SU-DHL-6 (cell line): Measurements from ENCODE around the gene GPR87.

ENCODE experiments used
- H2AFZ ChIP-seq: fragments of 200-600 bp; sonication (generic); 2 replicates; pipeline ENCODE4 v1.6.1; 2014; ENCODE audit warnings: low read depth, mild to moderate bottlenecking, moderate library complexity, mixed read lengths, antibody characterized with exemption, low read length; ENCODE audit not compliant: severe bottlenecking
- H3F3A ChIP-seq: fragments of 200-600 bp; shearing (Covaris generic); 2 replicates; pipeline ENCODE4 v1.6.0; 2016; ENCODE audit warnings: antibody characterized with exemption, mild to moderate bottlenecking; ENCODE audit not compliant: insufficient read depth
- H3K27ac ChIP-seq: fragments of 200-600 bp; sonication (generic); 2 replicates; pipeline ENCODE4 v1.5.1; 2016; ENCODE audit warnings: low read depth, mild to moderate bottlenecking, low read length, moderate library complexity, mixed read lengths
- H3K27me3 ChIP-seq: fragments of 200-600 bp; sonication (generic), shearing (Covaris generic); 2 replicates; pipeline ENCODE4 v1.6.0; 2014; ENCODE audit warnings: mild to moderate bottlenecking, low read length
- H3K36me3 ChIP-seq: fragments of 200-600 bp; sonication (generic); 2 replicates; pipeline ENCODE4 v1.6.1; 2014; ENCODE audit warnings: mild to moderate bottlenecking, low read length, mixed read lengths
- H3K4me2 ChIP-seq: fragments of 300-600, 200-600 bp; shearing (Covaris generic), sonication (generic); 2 replicates; pipeline ENCODE4 v1.6.0; 2014; ENCODE audit warnings: low read length, low read depth, mild to moderate bottlenecking; ENCODE audit not compliant: poor library complexity, severe bottlenecking
- H3K4me3 ChIP-seq: fragments of 200-600 bp; sonication (generic); 2 replicates; pipeline ENCODE4 v1.5.1; 2014; ENCODE audit warnings: antibody characterized with exemption, low read length, mild to moderate bottlenecking, mixed read lengths; ENCODE audit not compliant: insufficient read depth, poor library complexity, severe bottlenecking
- H3K79me2 ChIP-seq: fragments of 200-600 bp; sonication (generic); 2 replicates; pipeline ENCODE4 v1.6.1; 2014; ENCODE audit warnings: mild to moderate bottlenecking, low read length, moderate library complexity; ENCODE audit not compliant: insufficient read depth
- H3K9ac ChIP-seq: fragments of 200-600 bp; sonication (generic); 2 replicates; pipeline ENCODE4 v1.7.0; 2014; ENCODE audit warnings: mild to moderate bottlenecking, low read length
- H3K9me2 ChIP-seq: fragments of 200-600 bp; sonication (generic); replicated peaks from 2 replicates; pipeline ENCODE4 v1.6.1; 2014; ENCODE audit warnings: low read length; ENCODE audit not compliant: insufficient read depth
- H3K9me3 ChIP-seq: fragments of 200-600 bp; sonication (generic); 2 replicates; pipeline ENCODE4 v1.6.1; 2014; ENCODE audit warnings: low read length, mixed read lengths; ENCODE audit not compliant: insufficient read depth
- H4K20me1 ChIP-seq: fragments of 200-600 bp; sonication (generic); 2 replicates; pipeline ENCODE4 v1.6.1; 2014; ENCODE audit warnings: low read depth, mild to moderate bottlenecking, antibody characterized with exemption, low read length, moderate library complexity, mixed read lengths
- CTCF ChIP-seq: fragments of 200-600 bp; sonication (generic); IDR thresholded peaks from one replicate; pipeline ENCODE4 v1.5.1; 2017; ENCODE audit warnings: antibody characterized with exemption, mild to moderate bottlenecking, low read length, moderate library complexity; ENCODE audit not compliant: insufficient read depth, poor library complexity, severe bottlenecking
- EZH2phosphoT487 ChIP-seq: fragments of 200-600 bp; sonication (generic), shearing (Covaris generic); conservative IDR thresholded peaks from 2 replicates; pipeline ENCODE4 v1.6.1; 2018; ENCODE audit warnings: mild to moderate bottlenecking, antibody characterized with exemption, low read length, moderate library complexity, mixed read lengths

GPR87 gene

GRCh38 chr3:151262871-151263525 lies 53.6 kb downstream of the GPR87 start:
- no peaks in the 10 kb centered on the region for H3F3A ChIP-seq
- H3K4me3 ChIP-seq, result no peak overlapping the region
- H3K79me2 ChIP-seq, result no peaks in the 10 kb centered on the region
- no peaks in the 10 kb centered on the region for H3K9me2 ChIP-seq
- no peak for TF ChIP-seq CTCF
- TF ChIP-seq EZH2phosphoT487, result no peak
- H3K9ac ChIP-seq, result no peak overlapping the region
- H2AFZ ChIP-seq, result no peak overlapping the region
- H4K20me1 ChIP-seq, result no peaks in the 10 kb centered on the region
- H3K4me2 ChIP-seq, result no peak overlapping the region
- 0 out of 2 replicates have a peak, but pooled peaks cover 2% of the 10 kb centered on the region for H3K36me3 ChIP-seq
- no peaks in the 10 kb centered on the region for H3K9me3 ChIP-seq
- H3K27ac ChIP-seq, result no peak overlapping the region
- H3K27me3 ChIP-seq, result no peaks in the 10 kb centered on the region

- Histone ChIP-seq H3K27ac (no peak overlapping the region), H3K9ac (no peak overlapping the region), H3F3A (no peaks in the 10 kb centered on the region), H3K79me2 (no peaks in the 10 kb centered on the region), H3K27me3 (no peaks in the 10 kb centered on the region), H3K4me3 (no peak overlapping the region), H3K36me3 (no peaks in the 10 kb centered on the region), H4K20me1 (no peaks in the 10 kb centered on the region), H2AFZ (no peak overlapping the region), H3K4me2 (no peak overlapping the region), H3K9me2 (no peaks in the 10 kb centered on the region), H3K9me3 (no peaks in the 10 kb centered on the region)
- no peak for TF ChIP-seq CTCF
Measured at GRCh38 chr3:151259664-151260063, 57.0 kb downstream of the GPR87 start.

- no peak for TF ChIP-seq EZH2phosphoT487
- Histone ChIP-seq H3K36me3 (no peaks in the 10 kb centered on the region), H3K27me3 (no peaks in the 10 kb centered on the region)
Measured at GRCh38 chr3:151256749-151257148, 59.9 kb downstream of the GPR87 start.

GRCh38 chr3:151248772-151249337 lies 67.8 kb downstream of the GPR87 start:
- H3K27me3 ChIP-seq, result no peaks in the 10 kb centered on the region
- H3K9ac ChIP-seq, result no peak overlapping the region
- no peaks in the 10 kb centered on the region for H3K36me3 ChIP-seq
- H3K4me3 ChIP-seq, result no peak overlapping the region
- H3F3A ChIP-seq, result no peaks in the 10 kb centered on the region
- no peaks in the 10 kb centered on the region for H3K79me2 ChIP-seq
- H3K9me2 ChIP-seq, result no peaks in the 10 kb centered on the region
- H4K20me1 ChIP-seq, result no peaks in the 10 kb centered on the region
- H3K9me3 ChIP-seq, result no peaks in the 10 kb centered on the region
- H2AFZ ChIP-seq, result no peak overlapping the region
- no peak overlapping the region for H3K27ac ChIP-seq
- H3K4me2 ChIP-seq, result no peak overlapping the region
- TF ChIP-seq EZH2phosphoT487 (no peak), CTCF (no peak)

More at GRCh38 chr3:151256749-151257148, 59.9 kb downstream of the GPR87 start:
- Histone ChIP-seq H3F3A (no peaks in the 10 kb centered on the region), H3K4me2 (no peak overlapping the region), H3K4me3 (no peak overlapping the region), H2AFZ (no peak overlapping the region), H3K79me2 (no peaks in the 10 kb centered on the region), H3K9me2 (no peaks in the 10 kb centered on the region), H3K9ac (no peak overlapping the region), H3K9me3 (no peaks in the 10 kb centered on the region), H4K20me1 (no peaks in the 10 kb centered on the region), H3K27ac (no peak overlapping the region)
